Measurements from ENCODE around the gene DNAJC5. TPM values are rescaled to one million over a fixed set of nuclear protein-coding genes. Genes with fewer than 3 reads are reported as not detected.

The DNAJC5 gene
- total and polyA plus RNA-seq, 2 donors (not counting 1 experiment from before 2014, with no cell fraction given) = 12.2 to 33.3 TPM

- Histone ChIP-seq H2AFZ (ENCODE audit: insufficient read depth, low read depth, low read length, poor library complexity, severe bottlenecking) (no peak overlapping the region), H3K27ac (ENCODE audit: low read length in 2 of 2) (no peak overlapping the region), H4K20me1 (ENCODE audit: control insufficient read depth, insufficient read depth, low read length, poor library complexity, severe bottlenecking) (peaks cover 96% of the 10 kb centered on the region), H3K4me1 (ENCODE audit: control insufficient read depth in 2 of 2, insufficient read depth in 2 of 2, low read length in 2 of 2) (peaks cover 5 to 22% of the 10 kb centered on the region in 2 donors), H3K9me3 (ENCODE audit: control extremely low read depth in 1 of 3, control insufficient read depth in 2 of 3, insufficient read depth in 1 of 3, low read length in 2 of 3) (no peaks in the 10 kb centered on the region), H3K36me3 (replicated peaks in 1 of 2; ENCODE audit: control extremely low read depth in 1 of 2, control insufficient read depth in 1 of 2, extremely low read depth in 1 of 2, insufficient read depth in 2 of 2, low read length in 1 of 2) (peaks cover 1 to 2% of the 10 kb centered on the region in 2 experiments), H3K27me3 (replicated peaks in 1 of 4; ENCODE audit: control extremely low read depth in 1 of 4, control insufficient read depth in 3 of 4, insufficient read depth in 4 of 4, low read length in 3 of 4) (no peaks in the 10 kb centered on the region), H3K79me2 (ENCODE audit: control insufficient read depth, insufficient read depth, low read length) (peaks cover 100% of the 10 kb centered on the region), H3K4me2 (replicated peaks; ENCODE audit: low read depth, low read length, poor library complexity, severe bottlenecking) (no peak overlapping the region), H3K4me3 (ENCODE audit: control extremely low read depth in 1 of 5, extremely low read depth in 1 of 5, insufficient read depth in 1 of 5, low read depth in 2 of 5, low read length in 4 of 5) (no peak overlapping the region), H3K9ac (ENCODE audit: low read length) (no peak overlapping the region)
- Mint-ChIP-seq H3K9me3 (ENCODE audit: insufficient read depth) (no peaks in the 10 kb centered on the region), H3K4me1 (peaks cover 42% of the 10 kb centered on the region), H3K4me3 (no peak overlapping the region), H3K27me3 (no peaks in the 10 kb centered on the region), H3K27ac (no peak overlapping the region)
- 89% methylated on average over 16 of the region's 16 CpGs for WGBS (ENCODE audit: insufficient coverage)
- POLR2A ChIA-PET = no interaction called here
- CTCF ChIA-PET = interaction anchor here (1.2 to 1.9 kb wide), 2 partner anchors 131 to 154 kb away, joined by 4 read pairs; partner anchors contain the start of gene TCEA2
- intact Hi-C loops (cut with micrococcal nuclease) = no loop called here
- no peak for DNase-seq
- ATAC-seq (ENCODE audit: low read depth) = no peak
- no peak for TF ChIP-seq EZH2 (IDR thresholded peaks at IDR 0.05; ENCODE audit: borderline replicate concordance, insufficient read depth, low read depth, low read length, poor library complexity, severe bottlenecking)
- TF ChIP-seq CTCF (IDR thresholded peaks at IDR 0.05) = no peak
Observed at GRCh38 chr20:63908008-63908682, 13.2 kb downstream of the DNAJC5 start.

GRCh38 chr20:63911176-63911575, 16.2 kb downstream of the DNAJC5 start:
- Histone ChIP-seq H2AFZ (ENCODE audit: insufficient read depth, low read depth, low read length, poor library complexity, severe bottlenecking) (no peak overlapping the region), H3K4me3 (ENCODE audit: control extremely low read depth in 1 of 5, extremely low read depth in 1 of 5, insufficient read depth in 1 of 5, low read depth in 2 of 5, low read length in 4 of 5) (no peak overlapping the region), H3K4me1 (ENCODE audit: control insufficient read depth in 2 of 2, insufficient read depth in 2 of 2, low read length in 2 of 2) (peaks cover 4 to 17% of the 10 kb centered on the region in 2 donors), H3K27ac (ENCODE audit: low read length in 2 of 2) (no peak overlapping the region), H3K9me3 (ENCODE audit: control extremely low read depth in 1 of 3, control insufficient read depth in 2 of 3, insufficient read depth in 1 of 3, low read length in 2 of 3) (peaks cover 1 to 16% (median 2%) of the 10 kb centered on the region in 3 donors), H4K20me1 (ENCODE audit: control insufficient read depth, insufficient read depth, low read length, poor library complexity, severe bottlenecking) (peaks cover 98% of the 10 kb centered on the region), H3K79me2 (ENCODE audit: control insufficient read depth, insufficient read depth, low read length) (peaks cover 99% of the 10 kb centered on the region), H3K9ac (ENCODE audit: low read length) (no peak overlapping the region), H3K27me3 (replicated peaks in 1 of 4; ENCODE audit: control extremely low read depth in 1 of 4, control insufficient read depth in 3 of 4, insufficient read depth in 4 of 4, low read length in 3 of 4) (no peaks in the 10 kb centered on the region), H3K4me2 (replicated peaks; ENCODE audit: low read depth, low read length, poor library complexity, severe bottlenecking) (no peak overlapping the region), H3K36me3 (replicated peaks in 1 of 2; ENCODE audit: control extremely low read depth in 1 of 2, control insufficient read depth in 1 of 2, extremely low read depth in 1 of 2, insufficient read depth in 2 of 2, low read length in 1 of 2) (peaks cover 1 to 7% of the 10 kb centered on the region in 2 experiments)
- ATAC-seq (ENCODE audit: low read depth) (no peak), DNase-seq (no peak)
- intact Hi-C loops (cut with micrococcal nuclease) = no loop called here
- Mint-ChIP-seq H3K27ac (no peak overlapping the region), H3K27me3 (no peaks in the 10 kb centered on the region), H3K9me3 (ENCODE audit: insufficient read depth) (peaks cover under 1% of the 10 kb centered on the region), H3K4me3 (no peak overlapping the region), H3K4me1 (peaks cover 38% of the 10 kb centered on the region)
- 73% methylated on average over 11 of the region's 12 CpGs for WGBS (ENCODE audit: insufficient coverage)
- TF ChIP-seq EZH2 (IDR thresholded peaks at IDR 0.05; ENCODE audit: borderline replicate concordance, insufficient read depth, low read depth, low read length, poor library complexity, severe bottlenecking) (no peak), CTCF (IDR thresholded peaks at IDR 0.05) (no peak)
- ChIA-PET POLR2A (no interaction called here), CTCF (interaction anchor here (0.6 to 3.6 kb wide), 7 partner anchors 11 to 401 kb away, joined by 3 to 22 read pairs (median 3); no protein-coding TSS in a partner anchor)

Measured in B cell (primary cell).